ENCODE results near the gene LUZP4. TPM values are rescaled to one million over a fixed set of nuclear protein-coding genes. Genes with fewer than 3 reads are reported as not detected.
"Not testable (repeated sequence)": the region's sequence is repeated elsewhere in the genome, so short reads cannot be mapped to it uniquely, and the experiment has no call there.

Gene LUZP4
- total RNA-seq, 4 donors from 2014 or later: not detected

DNA sequence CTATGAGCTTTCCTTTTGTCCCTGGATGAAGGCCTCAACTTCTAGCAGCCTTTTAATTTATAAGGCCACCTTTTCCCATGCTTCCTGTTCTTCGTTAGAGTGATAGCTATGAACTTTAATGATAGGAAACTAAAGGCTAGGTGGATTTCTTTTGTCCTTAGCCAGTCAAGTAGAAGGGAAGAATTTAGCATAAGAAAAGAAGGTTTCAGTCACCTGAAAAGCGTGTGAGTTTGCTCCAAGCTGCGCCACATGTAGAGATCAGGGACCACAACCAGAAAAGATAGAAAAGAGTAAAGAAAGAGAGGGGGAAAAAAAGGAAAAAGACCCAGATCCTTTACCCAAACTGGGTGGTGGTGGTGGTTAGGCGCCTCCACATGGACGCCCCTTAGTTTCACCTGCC lies 28.6 kb downstream of the LUZP4 start:
- no peak overlapping the region for H3K4me3 ChIP-seq
- DNase-seq: no peak
- H3K4me1 ChIP-seq: no peaks in the 10 kb centered on the region
- WGBS, 2 donors: 55 to 92% methylated on average over 2 to 5 of the region's 5 CpGs
- no peaks in the 10 kb centered on the region for H3K9me3 ChIP-seq
- TF ChIP-seq POLR2A (IDR thresholded peaks at IDR 0.05) (no peak), CTCF (IDR thresholded peaks at IDR 0.05) (no peak)
- peaks cover 0 to 3% (median 0%) of the 10 kb centered on the region in 4 donors for H3K27me3 ChIP-seq
- intact Hi-C loops (cut with DNase I): no loop called here
- H3K36me3 ChIP-seq: no peaks in the 10 kb centered on the region
- no peak overlapping the region for H3K27ac ChIP-seq

GRCh38 chrX:115322375-115322774 lies 32.9 kb downstream of the LUZP4 start:
- Histone ChIP-seq H3K9me3 (no peaks in the 10 kb centered on the region), H3K27me3 (peaks cover 0 to 3% (median 0%) of the 10 kb centered on the region in 4 donors), H3K4me3 (no peak overlapping the region), H3K4me1 (no peaks in the 10 kb centered on the region), H3K36me3 (no peaks in the 10 kb centered on the region), H3K27ac (no peak overlapping the region)
- intact Hi-C loops (cut with DNase I): no loop called here
- no peak for DNase-seq
- TF ChIP-seq POLR2A (IDR thresholded peaks at IDR 0.05): no peak
- no peak for TF ChIP-seq CTCF (IDR thresholded peaks at IDR 0.05)

DNA sequence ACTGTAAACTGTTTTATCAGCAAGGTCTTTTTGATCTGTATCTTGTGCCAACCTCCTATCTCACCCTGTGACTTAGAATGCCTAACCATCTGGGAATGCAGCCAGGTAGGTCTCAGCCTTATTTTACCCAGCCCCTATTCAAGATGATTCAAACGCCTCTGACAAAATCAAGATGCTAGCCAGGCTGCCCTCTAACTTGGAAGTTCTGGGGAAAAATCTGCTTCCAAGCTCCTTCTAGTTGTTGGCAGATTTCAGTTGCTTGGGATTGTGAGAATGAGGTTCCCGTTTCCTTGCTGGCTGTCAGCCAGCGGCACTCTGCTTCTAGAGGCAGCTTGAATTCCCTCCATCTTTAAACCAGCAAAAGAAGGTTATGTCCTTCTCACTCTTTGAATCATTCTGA lies 34.7 kb downstream of the LUZP4 start:
- no peak overlapping the region for H3K27ac ChIP-seq
- no peaks in the 10 kb centered on the region for H3K36me3 ChIP-seq
- H3K27me3 ChIP-seq: peaks cover 0 to 3% (median 0%) of the 10 kb centered on the region in 4 donors
- no peak overlapping the region for H3K4me3 ChIP-seq
- intact Hi-C loops (cut with DNase I): no loop called here
- DNase-seq: no peak
- 18 to 19% methylated on average over 3 of the region's 3 CpGs for WGBS, 2 donors
- TF ChIP-seq POLR2A (IDR thresholded peaks at IDR 0.05): no peak
- TF ChIP-seq CTCF (IDR thresholded peaks at IDR 0.05): no peak
- H3K9me3 ChIP-seq: no peaks in the 10 kb centered on the region
- no peaks in the 10 kb centered on the region for H3K4me1 ChIP-seq

GRCh38 chrX:115329282-115329681 lies 39.8 kb downstream of the LUZP4 start:
- H3K27me3 ChIP-seq; H3K36me3 ChIP-seq; intact Hi-C loops (cut with DNase I); H3K4me3 ChIP-seq; H3K4me1 ChIP-seq; H3K9me3 ChIP-seq; DNase-seq; H3K27ac ChIP-seq: not testable (repeated sequence)
- 67% methylated on average over 4 of the region's 4 CpGs for WGBS, 2 donors

DNA sequence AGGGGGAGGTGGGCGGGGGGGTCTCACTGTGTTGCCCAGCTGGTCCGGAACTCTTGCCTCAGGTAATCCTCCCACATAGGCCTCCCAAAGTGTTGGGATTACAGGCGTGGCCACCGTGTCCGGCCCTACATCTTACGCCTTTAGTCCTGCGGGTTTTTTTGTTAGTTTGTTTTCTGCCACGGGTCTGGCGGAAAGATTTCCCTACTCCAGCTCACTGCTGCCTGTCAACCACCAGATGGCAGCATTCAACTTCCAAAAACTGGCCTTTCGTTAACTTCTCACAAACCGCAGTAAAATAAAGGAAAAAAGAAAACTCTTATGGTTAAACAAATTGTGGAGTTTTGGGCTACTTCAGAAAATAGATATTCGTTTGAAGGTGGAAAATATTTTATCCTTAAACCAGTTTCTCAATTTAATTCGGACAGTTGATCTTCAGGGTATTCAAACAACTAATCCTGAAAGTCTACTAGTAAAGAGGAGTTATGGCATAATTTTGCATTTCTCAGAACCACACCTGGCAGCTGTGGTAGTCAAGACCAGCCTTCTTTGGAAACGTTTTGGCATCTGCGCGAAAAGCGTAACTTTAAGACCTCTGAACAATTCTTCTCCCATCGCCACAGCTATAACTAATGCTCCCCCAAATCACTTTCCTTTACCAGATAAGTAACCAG lies 41.1 kb downstream of the LUZP4 start:
- TF ChIP-seq CTCF (IDR thresholded peaks at IDR 0.05) (peak; percentile 73 to 88 (median 78)), POLR2A (IDR thresholded peaks at IDR 0.05) (no peak)
- Histone ChIP-seq H3K36me3 (no peaks in the 10 kb centered on the region), H3K9me3 (no peaks in the 10 kb centered on the region), H3K4me3 (peak overlapping the region in 1 of 4 donors; percentile 48), H3K27ac (no peak overlapping the region), H3K27me3 (no peaks in the 10 kb centered on the region), H3K4me1 (no peaks in the 10 kb centered on the region)
- WGBS, 2 donors: 15 to 20% methylated on average over 14 to 18 of the region's 18 CpGs
- intact Hi-C loops (cut with DNase I): loop anchor here (10.0 kb wide), 1 partner anchor 314 kb away; no protein-coding TSS in a partner anchor
- no peak for DNase-seq

DNA sequence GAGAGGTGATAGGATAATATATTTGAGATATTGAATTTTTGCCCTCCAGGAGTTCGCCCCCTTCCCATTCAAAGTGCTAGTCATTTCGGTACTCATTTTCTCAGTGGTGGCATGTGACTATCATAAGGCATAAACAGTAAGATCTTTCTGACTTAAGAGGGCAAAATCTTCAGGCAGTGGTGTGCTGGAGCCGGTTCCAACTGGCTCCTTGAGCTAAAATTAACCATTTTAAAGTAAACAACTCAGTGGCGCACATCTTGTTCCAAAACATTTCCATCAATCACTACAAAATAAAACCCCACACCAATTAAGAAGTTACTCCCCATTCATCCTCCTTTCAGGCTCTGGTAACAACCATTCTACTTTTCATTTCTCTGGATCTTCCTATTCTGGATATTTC lies 43.3 kb downstream of the LUZP4 start:
- no peaks in the 10 kb centered on the region for H3K36me3 ChIP-seq
- intact Hi-C loops (cut with DNase I): loop anchor here (10.0 kb wide), 1 partner anchor 312 kb away; no protein-coding TSS in a partner anchor
- H3K9me3 ChIP-seq: no peaks in the 10 kb centered on the region
- peak overlapping the region in 2 of 4 donors; percentile 29 to 33 for H3K27ac ChIP-seq
- H3K27me3 ChIP-seq: no peaks in the 10 kb centered on the region
- H3K4me1 ChIP-seq: no peaks in the 10 kb centered on the region
- no peak overlapping the region for H3K4me3 ChIP-seq
- DNase-seq: no peak
- TF ChIP-seq CTCF (IDR thresholded peaks at IDR 0.05): no peak
- TF ChIP-seq POLR2A (IDR thresholded peaks at IDR 0.05): no peak
- WGBS, 2 donors: 53 to 70% methylated on average over 4 of the region's 4 CpGs
